OCI-LY3 (cell line): ENCODE data around the gene CEP41.

Experiments used
- H2AFZ ChIP-seq: fragments of 200-600, 300-600 bp; shearing (Covaris generic); 2 replicates; pipeline ENCODE4 v1.6.0; 2014; ENCODE audit warnings: antibody characterized with exemption, low read depth, low read length
- H3K27ac ChIP-seq: fragments of 200-600, 300-600 bp; sonication (generic); 2 replicates; pipeline ENCODE4 v1.5.1; 2014; ENCODE audit warnings: mild to moderate bottlenecking, low read length, moderate library complexity, mixed read lengths
- H3K27me3 ChIP-seq: fragments of 200-600, 300-600 bp; sonication (generic); 2 replicates; pipeline ENCODE4 v1.6.1; 2014; ENCODE audit warnings: low read depth, low read length, mixed read lengths
- H3K36me3 ChIP-seq: fragments of 200-600, 300-600 bp; sonication (generic); replicated peaks from 2 replicates; pipeline ENCODE3; 2014; ENCODE audit warnings: low read depth, low read length, mixed read lengths
- H3K4me1 ChIP-seq: fragments of 300-600, 200-600 bp; sonication (generic); 2 replicates; pipeline ENCODE4 v1.6.1; 2014; ENCODE audit warnings: low read length, mixed read lengths
- H3K4me2 ChIP-seq: fragments of 200-600, 300-600 bp; sonication (generic); 2 replicates; pipeline ENCODE4 v1.6.1; 2014; ENCODE audit warnings: low read length, mixed read lengths
- H3K4me3 ChIP-seq: fragments of 300-600, 200-600 bp; sonication (generic); 2 replicates; pipeline ENCODE4 v1.5.1; 2014; ENCODE audit warnings: antibody characterized with exemption, mild to moderate bottlenecking, low read length, moderate library complexity
- H3K79me2 ChIP-seq: fragments of 300-600, 200-600 bp; shearing (Covaris generic); 2 replicates; pipeline ENCODE4 v1.6.1; 2014; ENCODE audit warnings: mild to moderate bottlenecking, low read length, mixed read lengths
- H3K9ac ChIP-seq: fragments of 300-600, 200-600 bp; shearing (Covaris generic); 2 replicates; pipeline ENCODE4 v1.6.0; 2014; ENCODE audit warnings: mild to moderate bottlenecking, low read length, moderate library complexity
- H3K9me3 ChIP-seq: fragments of 200-600, 300-600 bp; shearing (Covaris generic); 2 replicates; pipeline ENCODE4 v1.6.1; 2014; ENCODE audit warnings: low read length, mixed read lengths; ENCODE audit not compliant: insufficient read depth
- H4K20me1 ChIP-seq: fragments of 200-600, 300-600 bp; sonication (generic); 2 replicates; pipeline ENCODE4 v1.6.1; 2016; ENCODE audit warnings: low read length, mixed read lengths; ENCODE audit not compliant: insufficient read depth
- CTCF ChIP-seq: fragments of 200-600, 300-600 bp; sonication (generic); IDR thresholded peaks from 2 replicates; pipeline ENCODE4 v1.5.1; 2014; ENCODE audit warnings: antibody characterized with exemption, low read length, low read depth
- EZH2phosphoT487 ChIP-seq: fragments of 200-600 bp; shearing (Covaris generic); IDR thresholded peaks from 2 replicates; pipeline ENCODE4 v1.6.1; 2018; ENCODE audit warnings: antibody characterized with exemption, mixed run types, low read depth

Gene CEP41

GRCh38 chr7:130374507-130374906, 66.3 kb downstream of the CEP41 start:
- Histone ChIP-seq H3K4me3 (no peak overlapping the region), H3K9me3 (0 out of 2 replicates have a peak, but pooled peaks cover 3% of the 10 kb centered on the region), H2AFZ (no peak overlapping the region), H3K9ac (no peak overlapping the region), H3K4me2 (no peak overlapping the region), H4K20me1 (no peaks in the 10 kb centered on the region), H3K4me1 (no peaks in the 10 kb centered on the region), H3K27me3 (no peaks in the 10 kb centered on the region), H3K36me3 (no peaks in the 10 kb centered on the region), H3K79me2 (no peaks in the 10 kb centered on the region), H3K27ac (no peak overlapping the region)
- TF ChIP-seq EZH2phosphoT487, result no peak
- no peak for TF ChIP-seq CTCF

GRCh38 chr7:130372402-130373165, 68.2 kb downstream of the CEP41 start:
- H3K9me3 ChIP-seq, result 0 out of 2 replicates have a peak, but pooled peaks cover 3% of the 10 kb centered on the region
- no peaks in the 10 kb centered on the region for H4K20me1 ChIP-seq
- no peaks in the 10 kb centered on the region for H3K27me3 ChIP-seq
- H3K27ac ChIP-seq, result no peak overlapping the region
- no peaks in the 10 kb centered on the region for H3K79me2 ChIP-seq
- no peak overlapping the region for H3K4me3 ChIP-seq
- no peak overlapping the region for H2AFZ ChIP-seq
- TF ChIP-seq CTCF (no peak), EZH2phosphoT487 (no peak)
- H3K36me3 ChIP-seq, result no peaks in the 10 kb centered on the region
- H3K9ac ChIP-seq, result no peak overlapping the region
- H3K4me2 ChIP-seq, result no peak overlapping the region
- H3K4me1 ChIP-seq, result no peaks in the 10 kb centered on the region

GRCh38 chr7:130371046-130371445, 69.8 kb downstream of the CEP41 start:
- Histone ChIP-seq H3K9ac (no peak overlapping the region), H3K27ac (no peak overlapping the region), H2AFZ (no peak overlapping the region), H3K4me2 (no peak overlapping the region), H3K36me3 (no peaks in the 10 kb centered on the region), H3K4me3 (no peak overlapping the region), H3K27me3 (no peaks in the 10 kb centered on the region), H4K20me1 (no peaks in the 10 kb centered on the region), H3K4me1 (no peaks in the 10 kb centered on the region), H3K9me3 (0 out of 2 replicates have a peak, but pooled peaks cover under 1% of the 10 kb centered on the region), H3K79me2 (no peaks in the 10 kb centered on the region)
- no peak for TF ChIP-seq EZH2phosphoT487
- TF ChIP-seq CTCF, result no peak

- H3K27ac ChIP-seq, result no peak overlapping the region
- H3K79me2 ChIP-seq, result no peaks in the 10 kb centered on the region
- H3K4me2 ChIP-seq, result no peak overlapping the region
- H3K9me3 ChIP-seq, result peaks cover 3% of the 10 kb centered on the region; the same call in 1 of the 2 replicates
- no peaks in the 10 kb centered on the region for H4K20me1 ChIP-seq
- H3K27me3 ChIP-seq, result no peaks in the 10 kb centered on the region
- no peak for TF ChIP-seq EZH2phosphoT487
- TF ChIP-seq CTCF, result no peak
- no peaks in the 10 kb centered on the region for H3K36me3 ChIP-seq
- no peak overlapping the region for H3K9ac ChIP-seq
- peaks cover 3% of the 10 kb centered on the region; the same call in 1 of the 2 replicates for H3K4me1 ChIP-seq
- H3K4me3 ChIP-seq, result no peak overlapping the region
- no peak overlapping the region for H2AFZ ChIP-seq
Observed at GRCh38 chr7:130369831-130370550, 70.8 kb downstream of the CEP41 start.
